ENCODE results near the gene NFYA. TPM values are rescaled to one million over a fixed set of nuclear protein-coding genes. Genes with fewer than 3 reads are reported as not detected.

NFYA gene
- total and polyA plus RNA-seq, 2 of the 4 experiments (the other 2 are of a cell fraction): 10.9 to 28.5 TPM

DNA sequence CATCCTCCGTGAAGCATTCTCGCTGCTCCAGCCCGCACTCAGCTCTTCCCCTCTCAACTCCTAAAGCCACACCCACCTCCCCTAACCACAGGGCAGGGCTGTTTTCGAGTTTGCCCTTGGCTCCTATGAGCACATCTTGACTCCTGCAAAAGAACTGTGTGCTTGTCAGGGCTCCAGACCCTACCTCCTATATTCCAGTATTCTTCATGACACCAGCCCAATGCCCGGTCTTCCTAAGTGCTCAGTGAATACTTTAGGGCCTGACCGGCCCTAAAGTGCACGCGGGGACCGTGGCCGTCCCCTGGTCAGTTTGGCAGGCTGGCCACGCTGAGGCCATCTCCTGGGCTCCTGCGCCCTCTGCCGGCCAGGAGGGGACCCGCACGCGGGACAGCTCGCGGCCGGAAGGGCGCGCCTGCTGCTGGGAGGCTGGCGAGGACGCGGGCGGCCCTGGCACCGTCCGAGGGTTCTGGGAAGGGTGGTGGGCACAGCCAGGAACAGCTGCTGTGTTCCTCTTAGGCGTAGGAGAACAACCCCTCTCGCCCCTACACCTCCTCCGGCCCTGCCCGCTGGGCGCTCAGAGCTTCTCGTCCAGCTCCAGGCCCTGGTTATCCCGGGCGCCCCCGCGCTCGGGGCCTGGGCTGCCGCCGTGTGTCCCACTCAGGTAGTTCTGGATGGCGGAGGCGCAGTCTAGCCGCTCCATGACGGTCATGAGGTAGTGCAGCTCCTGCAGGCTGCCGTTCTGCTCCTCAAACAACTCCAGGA, 44.8 kb upstream of the NFYA start:
- WGBS, 2 experiments (ENCODE audit: extremely low coverage in 2 of 2, insufficient read length in 1 of 2): 10% methylated on average over 12 of the region's 45 CpGs; no CpG with 5 or more reads in 1 of the 2 experiments
- dilution Hi-C loops (cut with HindIII; ENCODE audit: low sequenced_read_pairs, unreplicated experiment): no loop called here

More for the DNA sequence above, 44.8 kb upstream of the NFYA start:
- Histone ChIP-seq H3K9me1 (ENCODE audit: insufficient read depth, low read length) (no peaks in the 10 kb centered on the region), H3K9ac (ENCODE audit: low read depth, low read length) (peak overlapping the region; percentile 71), H4K91ac (ENCODE audit: insufficient read depth, low read depth, low read length) (peak overlapping the region; percentile 74; the same call in 1 of the 2 replicates), H2BK15ac (ENCODE audit: low read depth, low read length) (no peak overlapping the region), H2AFZ (replicated peaks; ENCODE audit: low read length, poor library complexity) (peak overlapping the region; percentile 96), H3K23ac (ENCODE audit: low read depth, low read length) (no peak overlapping the region; the same call in 1 of the 2 replicates), H2BK120ac (ENCODE audit: low read depth, low read length) (peak overlapping the region; percentile 71), H3K4me2 (ENCODE audit: low read depth, low read length) (peak overlapping the region; percentile 83), H3K4me3 (ENCODE audit: insufficient read depth, low read depth, low read length) (peak overlapping the region; percentile 40), H3K4me1 (ENCODE audit: control insufficient read depth, insufficient read depth, low read length) (peaks cover 4% of the 10 kb centered on the region; the same call in 1 of the 2 replicates), H3K79me1 (ENCODE audit: low read depth in 1 of 2, low read length in 2 of 2) (no peaks in the 10 kb centered on the region), H3K36me3 (ENCODE audit: control insufficient read depth, insufficient read depth, low read length) (no peaks in the 10 kb centered on the region), H4K20me1 (ENCODE audit: insufficient read depth, low read length) (no peaks in the 10 kb centered on the region), H3K27ac (ENCODE audit: insufficient read depth, low read length) (no peak overlapping the region), H3K9me3 (ENCODE audit: control insufficient read depth, insufficient read depth, low read length) (no peaks in the 10 kb centered on the region), H2BK20ac (ENCODE audit: low read depth, low read length) (0 out of 2 replicates have a peak overlapping the region, but pooled peaks have one; percentile 26), H2AK9ac (replicated peaks; ENCODE audit: low read depth, low read length, poor library complexity) (peak overlapping the region; percentile 10), H2AK5ac (ENCODE audit: low read depth, low read length) (no peak overlapping the region), H4K8ac (ENCODE audit: low read depth in 2 of 2, low read length in 2 of 2) (peak overlapping the region; percentile 93 to 96), H3K27me3 (ENCODE audit: control insufficient read depth, insufficient read depth, low read length) (peaks cover 7% of the 10 kb centered on the region; the same call in 1 of the 2 replicates), H3K18ac (ENCODE audit: low read depth, low read length) (no peak overlapping the region), H2BK5ac (ENCODE audit: low read depth, low read length, poor library complexity, severe bottlenecking) (no peak overlapping the region), H4K5ac (ENCODE audit: low read depth, low read length) (peak overlapping the region; percentile 82), H3K14ac (replicated peaks; ENCODE audit: low read depth, low read length) (peak overlapping the region; percentile 42; the same call in 1 of the 2 replicates), H3K56ac (ENCODE audit: extremely low read depth, insufficient read depth, low read length) (no peak overlapping the region; the same call in 1 of the 2 replicates), H3K4ac (ENCODE audit: low read depth, low read length) (peak overlapping the region; percentile 72; the same call in 1 of the 2 replicates)
- DNase-seq (peak; percentile 44), ATAC-seq (ENCODE audit: low read depth) (peak; percentile 99)
- ChIA-PET POLR2A (ENCODE audit: unreplicated experiment) (interaction anchor here (0.5 kb wide), 1 partner anchor 1098 kb away, joined by 7 read pairs; no protein-coding TSS in a partner anchor), CTCF (interaction anchor here (0.6 to 2.5 kb wide), 12 partner anchors 9 to 162 kb away, joined by 3 to 24 read pairs (median 4); partner anchors contain the start of gene TSPO2)
- TF ChIP-seq MAFK (IDR thresholded peaks at IDR 0.05; ENCODE audit: low read depth, low read length) (no peak), RFX5 (IDR thresholded peaks at IDR 0.05; ENCODE audit: low read depth, low read length) (no peak), RCOR1 (IDR thresholded peaks at IDR 0.05; ENCODE audit: insufficient replicate concordance, low read length) (no peak), RAD21 (IDR thresholded peaks at IDR 0.05; ENCODE audit: low read length) (peak; percentile 97), SMC3 (IDR thresholded peaks at IDR 0.05; ENCODE audit: low read depth, low read length) (peak; percentile 92), POLR2A (IDR thresholded peaks at IDR 0.05; ENCODE audit: low read depth, low read length) (0 out of 2 replicates have a peak, but pooled peaks have one; percentile 32), FOS (IDR thresholded peaks at IDR 0.05; ENCODE audit: low read depth, low read length) (no peak), MAZ (IDR thresholded peaks at IDR 0.05; ENCODE audit: borderline replicate concordance, low read depth, low read length) (peak; percentile 40; the same call in 1 of the 2 replicates), CEBPB (IDR thresholded peaks at IDR 0.05; ENCODE audit: low read depth, low read length) (no peak)
- TF ChIP-seq, protein P1, sequence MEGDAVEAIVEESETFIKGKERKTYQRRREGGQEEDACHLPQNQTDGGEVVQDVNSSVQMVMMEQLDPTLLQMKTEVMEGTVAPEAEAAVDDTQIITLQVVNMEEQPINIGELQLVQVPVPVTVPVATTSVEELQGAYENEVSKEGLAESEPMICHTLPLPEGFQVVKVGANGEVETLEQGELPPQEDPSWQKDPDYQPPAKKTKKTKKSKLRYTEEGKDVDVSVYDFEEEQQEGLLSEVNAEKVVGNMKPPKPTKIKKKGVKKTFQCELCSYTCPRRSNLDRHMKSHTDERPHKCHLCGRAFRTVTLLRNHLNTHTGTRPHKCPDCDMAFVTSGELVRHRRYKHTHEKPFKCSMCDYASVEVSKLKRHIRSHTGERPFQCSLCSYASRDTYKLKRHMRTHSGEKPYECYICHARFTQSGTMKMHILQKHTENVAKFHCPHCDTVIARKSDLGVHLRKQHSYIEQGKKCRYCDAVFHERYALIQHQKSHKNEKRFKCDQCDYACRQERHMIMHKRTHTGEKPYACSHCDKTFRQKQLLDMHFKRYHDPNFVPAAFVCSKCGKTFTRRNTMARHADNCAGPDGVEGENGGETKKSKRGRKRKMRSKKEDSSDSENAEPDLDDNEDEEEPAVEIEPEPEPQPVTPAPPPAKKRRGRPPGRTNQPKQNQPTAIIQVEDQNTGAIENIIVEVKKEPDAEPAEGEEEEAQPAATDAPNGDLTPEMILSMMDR (conservative IDR thresholded peaks at IDR 0.05; ENCODE audit: low read depth, low read length): peak; percentile 98
- intact Hi-C loops (cut with micrococcal nuclease): loop anchor here (1.0 to 10.0 kb wide), 6 partner anchors 22 to 1683 kb away; no protein-coding TSS in a partner anchor
- in situ Hi-C loops (cut with MboI; ENCODE audit: low sequenced_read_pairs): loop anchor here (10.0 to 25.0 kb wide), 3 partner anchors 473 to 1666 kb away; no protein-coding TSS in a partner anchor
- no TSS peak for BruUV-seq (replicated peaks)

All from IMR-90 (cell line).